B cell (primary cell): ENCODE results near the gene KDELR3.

Source experiments
- EZH2 ChIP-seq: IDR thresholded peaks from 2 replicates; pipeline ENCODE4 v1.6.1; 2012; ENCODE audit warnings: borderline replicate concordance, low read depth, mild to moderate bottlenecking, moderate library complexity, low read length; ENCODE audit not compliant: insufficient read depth, poor library complexity, severe bottlenecking
- TF ChIP-seq, protein P1 (sequence below): fragments of 200-600 bp; IDR thresholded peaks from one replicate; pipeline ENCODE4 v1.8.0; 2022; ENCODE audit warnings: antibody characterized with exemption, mild to moderate bottlenecking

GRCh38 chr22:38431266-38432010 lies 36.5 kb upstream of the KDELR3 start:
- TF ChIP-seq, protein P1, sequence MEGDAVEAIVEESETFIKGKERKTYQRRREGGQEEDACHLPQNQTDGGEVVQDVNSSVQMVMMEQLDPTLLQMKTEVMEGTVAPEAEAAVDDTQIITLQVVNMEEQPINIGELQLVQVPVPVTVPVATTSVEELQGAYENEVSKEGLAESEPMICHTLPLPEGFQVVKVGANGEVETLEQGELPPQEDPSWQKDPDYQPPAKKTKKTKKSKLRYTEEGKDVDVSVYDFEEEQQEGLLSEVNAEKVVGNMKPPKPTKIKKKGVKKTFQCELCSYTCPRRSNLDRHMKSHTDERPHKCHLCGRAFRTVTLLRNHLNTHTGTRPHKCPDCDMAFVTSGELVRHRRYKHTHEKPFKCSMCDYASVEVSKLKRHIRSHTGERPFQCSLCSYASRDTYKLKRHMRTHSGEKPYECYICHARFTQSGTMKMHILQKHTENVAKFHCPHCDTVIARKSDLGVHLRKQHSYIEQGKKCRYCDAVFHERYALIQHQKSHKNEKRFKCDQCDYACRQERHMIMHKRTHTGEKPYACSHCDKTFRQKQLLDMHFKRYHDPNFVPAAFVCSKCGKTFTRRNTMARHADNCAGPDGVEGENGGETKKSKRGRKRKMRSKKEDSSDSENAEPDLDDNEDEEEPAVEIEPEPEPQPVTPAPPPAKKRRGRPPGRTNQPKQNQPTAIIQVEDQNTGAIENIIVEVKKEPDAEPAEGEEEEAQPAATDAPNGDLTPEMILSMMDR = no peak
- no peak for TF ChIP-seq EZH2
